ENCODE measurements around the gene HSPA12B. TPM values are rescaled to one million over a fixed set of nuclear protein-coding genes. Genes with fewer than 3 reads are reported as not detected.
"Not testable (repeated sequence)": the region's sequence is repeated elsewhere in the genome, so short reads cannot be mapped to it uniquely, and the experiment has no call there.

Gene HSPA12B
- total RNA-seq, 1 experiment from 2014 or later, result 0.17 TPM

GRCh38 chr20:3786126-3786484 is 53.6 kb downstream of the HSPA12B start:
- peak; percentile 67 for DNase-seq (ENCODE audit: low read depth)

DNA sequence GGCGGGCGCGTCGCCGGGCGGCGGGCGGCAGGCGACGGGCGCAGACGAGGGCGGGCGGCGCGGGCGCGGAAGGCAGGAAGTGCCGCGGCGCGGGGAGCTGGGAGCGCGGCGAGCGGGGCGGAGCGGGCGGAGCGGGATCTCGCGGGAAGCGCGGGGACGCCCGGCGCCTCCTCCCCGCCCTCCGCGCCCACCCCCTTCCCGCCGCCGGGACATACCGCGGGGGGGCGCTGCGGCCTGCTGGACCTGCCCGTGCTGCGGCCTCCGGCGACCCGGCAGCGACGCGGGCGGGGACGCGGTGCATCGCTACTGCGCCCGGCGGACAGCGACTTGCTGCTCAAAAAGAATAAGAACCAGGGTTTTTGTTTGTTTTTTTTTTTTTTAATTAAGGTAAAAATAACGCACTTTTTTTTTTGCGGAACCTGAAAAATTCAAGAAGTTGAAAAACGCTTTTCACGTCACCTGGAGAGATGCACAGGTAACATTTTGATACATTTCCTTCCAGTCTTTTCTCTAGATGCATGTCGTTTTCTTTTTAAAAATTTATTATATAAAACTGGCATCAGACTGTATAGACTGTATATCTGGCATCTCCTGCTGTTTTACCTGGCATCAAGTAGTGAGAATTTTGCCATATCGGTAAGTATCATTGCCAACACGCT is 54.3 kb downstream of the HSPA12B start, which contains the start of gene CENPB:
CENPB (minus strand) TSS at position 76 of the 659 bp plus-strand sequence. CDS start 257 bp downstream, outside the sequence.
- DNase-seq (ENCODE audit: low read depth), result peak; percentile 93

- no peak for DNase-seq (ENCODE audit: low read depth)
Measured at GRCh38 chr20:3787324-3788014, 55.0 kb downstream of the HSPA12B start.

DNA sequence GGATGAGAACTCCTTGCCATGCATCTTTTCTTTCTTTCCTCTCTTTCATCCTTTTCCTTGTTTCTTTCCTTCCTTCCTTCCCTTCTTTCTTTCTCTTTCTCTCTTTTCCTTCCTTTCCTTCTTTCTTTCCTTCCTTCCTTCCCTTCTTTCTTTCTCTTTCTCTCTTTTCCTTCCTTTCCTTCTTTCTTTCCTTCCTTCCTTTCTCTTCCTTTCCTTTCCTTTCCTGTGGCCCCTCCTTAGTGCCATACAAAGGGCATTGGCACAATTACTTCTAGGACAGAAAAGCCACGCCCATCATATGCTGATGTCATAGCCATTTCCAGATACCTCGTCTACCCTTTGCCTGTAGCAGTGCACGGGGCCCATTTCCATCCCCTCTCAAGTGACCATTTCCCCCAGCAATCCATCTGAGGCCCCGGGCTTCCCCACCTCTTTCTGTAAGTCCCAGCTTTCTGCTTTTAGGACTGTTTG is 56.2 kb downstream of the HSPA12B start:
- DNase-seq (ENCODE audit: low read depth), result peak; percentile 41

DNA sequence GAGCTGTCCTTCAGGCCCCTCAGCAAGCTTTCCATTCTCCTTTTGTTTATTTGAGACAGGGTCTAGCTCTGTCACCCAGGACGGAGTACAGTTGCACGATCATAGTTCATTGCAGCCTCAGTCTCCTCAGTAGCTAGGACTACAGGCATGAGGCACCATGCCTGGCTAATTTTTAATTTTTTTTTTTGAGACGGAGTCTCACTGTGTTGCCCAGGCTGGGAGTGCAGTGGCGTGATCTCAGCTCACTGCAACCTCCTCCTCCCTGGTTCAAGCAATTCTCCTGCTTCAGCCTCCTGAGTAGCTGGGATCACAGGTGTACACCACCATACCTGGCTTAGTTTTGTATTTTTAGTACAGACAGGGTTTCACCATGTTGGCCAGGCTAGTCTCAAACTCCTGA is 56.7 kb downstream of the HSPA12B start:
- not testable (repeated sequence) for DNase-seq (ENCODE audit: low read depth)

DNA sequence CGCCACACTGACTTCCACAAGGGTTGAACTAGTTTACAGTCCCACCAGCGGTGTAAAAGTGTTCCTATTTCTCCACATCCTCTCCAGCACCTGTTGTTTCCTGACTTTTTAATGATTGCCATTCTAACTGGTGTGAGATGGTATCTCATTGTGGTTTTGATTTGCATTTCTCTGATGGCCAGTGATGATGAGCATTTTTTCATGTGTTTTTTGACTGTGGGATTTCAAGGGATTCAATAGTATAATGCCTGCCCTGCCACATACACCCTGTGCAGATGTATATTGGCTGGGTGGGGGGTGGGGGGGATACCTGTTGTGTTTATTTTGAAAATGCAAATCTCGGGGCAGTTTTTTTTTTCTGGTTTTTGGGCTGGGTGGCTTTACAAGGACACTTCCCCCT is 61.7 kb downstream of the HSPA12B start:
- DNase-seq (ENCODE audit: low read depth), result not testable (repeated sequence)

DNA sequence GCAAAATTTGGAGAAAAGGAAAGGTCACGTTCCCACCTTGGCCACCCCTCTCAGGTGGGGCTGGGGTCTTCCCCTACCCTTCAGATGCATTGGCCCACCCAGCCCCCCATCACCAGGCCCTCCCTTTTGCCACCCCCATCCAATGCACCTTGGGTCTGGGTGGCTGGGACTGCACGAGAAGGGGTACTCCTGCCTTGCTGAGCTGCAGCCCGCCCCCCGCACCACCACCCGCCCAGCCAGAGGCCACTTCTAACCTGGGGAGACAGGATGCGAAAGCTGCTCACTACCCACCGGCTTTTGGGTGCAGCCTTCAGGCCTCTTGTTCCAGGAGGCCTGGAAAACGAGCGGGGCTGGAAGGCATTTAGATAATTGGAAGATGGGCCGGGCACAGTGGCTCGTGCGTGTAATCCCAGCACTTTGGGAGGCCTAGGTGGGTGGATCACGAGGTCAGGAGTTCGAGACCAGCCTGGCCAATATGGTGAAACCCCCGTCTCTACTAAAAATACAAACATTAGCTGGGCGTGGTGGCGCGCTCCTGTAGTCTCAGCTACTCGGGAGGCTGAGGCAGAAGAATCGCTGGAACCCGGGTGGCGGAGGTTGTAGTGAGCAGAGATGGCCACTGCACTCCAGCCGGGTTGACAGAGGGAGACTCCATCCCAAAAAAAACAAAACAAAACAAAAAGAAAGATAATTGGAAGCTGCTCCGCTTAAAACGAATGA is 62.4 kb downstream of the HSPA12B start:
- DNase-seq (ENCODE audit: low read depth), result no peak

GRCh38 chr20:3795511-3796468 is 63.3 kb downstream of the HSPA12B start, which contains the start of gene CDC25B:
CDC25B (plus strand) TSS chr20:3796310; CDS start chr20:3796532, 222 bp downstream.
- peak; percentile 93 for DNase-seq (ENCODE audit: low read depth)

GRCh38 chr20:3796477-3797225 is 64.2 kb downstream of the HSPA12B start:
- DNase-seq (ENCODE audit: low read depth), result no peak

DNA sequence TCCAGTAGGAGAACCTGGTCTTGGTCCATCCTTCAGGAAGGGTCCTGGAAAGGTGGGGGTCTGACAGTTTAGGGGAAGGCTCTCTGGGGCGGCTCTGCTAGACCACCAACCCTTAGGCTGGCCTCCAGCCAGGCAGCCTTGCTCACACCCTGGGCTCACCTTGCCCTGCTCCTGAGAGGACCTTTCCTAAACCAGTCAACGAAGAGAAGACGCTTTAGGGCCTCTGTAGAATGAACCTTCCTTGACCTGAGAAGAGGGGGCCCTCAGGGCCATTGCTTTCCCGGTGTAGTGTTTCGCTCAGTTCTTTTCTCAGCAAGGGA is 64.7 kb downstream of the HSPA12B start:
- DNase-seq (ENCODE audit: low read depth), result no peak

DNA sequence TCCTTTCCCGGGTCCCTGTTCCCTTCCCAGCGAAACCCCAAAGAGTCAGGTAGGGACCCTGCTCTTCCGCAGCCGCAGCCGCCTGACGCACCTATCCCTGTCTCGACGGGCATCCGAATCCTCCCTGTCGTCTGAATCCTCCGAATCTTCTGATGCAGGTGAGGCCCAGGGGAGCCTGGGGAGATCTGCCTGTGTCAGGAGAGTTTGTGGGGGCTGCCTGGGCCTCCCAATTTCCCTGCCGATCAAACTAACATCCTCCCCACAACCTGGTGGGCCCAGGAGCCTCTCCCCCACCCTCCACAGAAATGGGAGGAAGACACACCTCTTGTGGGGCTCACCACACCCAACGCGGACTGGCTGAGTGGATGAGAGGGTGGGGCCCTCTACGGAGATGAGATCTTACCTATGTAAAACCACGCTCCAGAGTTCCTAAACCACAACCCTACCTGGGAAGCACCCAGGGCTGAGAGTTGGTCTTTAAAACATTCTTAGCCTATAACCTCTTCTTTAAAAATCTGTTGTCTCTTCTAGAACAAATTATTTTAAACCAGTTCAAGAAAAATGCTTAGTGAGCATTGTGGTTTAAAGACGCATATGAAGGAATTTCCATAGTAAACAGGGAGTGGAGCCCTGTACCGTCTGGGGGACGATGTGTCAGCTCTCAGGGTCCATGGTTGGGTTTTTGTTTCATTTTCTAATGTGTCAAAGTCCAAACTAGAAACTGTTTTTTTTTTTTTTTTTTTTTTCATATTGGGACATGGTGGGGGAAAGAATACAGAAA is 65.3 kb downstream of the HSPA12B start:
- no peak for DNase-seq (ENCODE audit: low read depth)

DNA sequence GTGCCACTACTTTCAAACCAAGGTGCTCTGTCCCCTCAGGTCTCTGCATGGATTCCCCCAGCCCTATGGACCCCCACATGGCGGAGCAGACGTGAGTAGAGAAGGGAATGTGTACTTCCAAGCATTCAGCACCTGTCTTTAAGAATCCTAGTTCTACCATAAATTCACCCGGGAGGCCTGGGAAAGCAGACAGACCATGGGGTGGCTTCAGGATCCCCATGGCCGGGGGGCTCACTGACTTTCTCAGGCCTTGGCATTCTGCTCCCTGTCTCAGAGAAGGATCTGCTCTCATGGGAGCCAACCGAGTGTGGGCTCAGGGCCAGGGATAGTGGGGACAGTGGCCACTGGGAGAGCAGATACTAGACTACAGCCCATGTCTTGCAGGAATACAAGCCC is 65.9 kb downstream of the HSPA12B start:
- DNase-seq (ENCODE audit: low read depth), result no peak

- no peak for DNase-seq (ENCODE audit: low read depth)
Measured at GRCh38 chr20:3798908-3799248, 66.4 kb downstream of the HSPA12B start.

GRCh38 chr20:3800256-3800877 is 67.9 kb downstream of the HSPA12B start:
- no peak for DNase-seq (ENCODE audit: low read depth)

- no peak for DNase-seq (ENCODE audit: low read depth)
Measured at GRCh38 chr20:3800878-3801260, 68.4 kb downstream of the HSPA12B start.

GRCh38 chr20:3801299-3801698 is 68.8 kb downstream of the HSPA12B start:
- no peak for DNase-seq (ENCODE audit: low read depth)

- DNase-seq (ENCODE audit: low read depth), result no peak
Measured at GRCh38 chr20:3801846-3802245, 69.4 kb downstream of the HSPA12B start.

Measured in Daoy (cell line).